ENCODE measurements around the gene ETNK2.

Gene ETNK2, protein sequence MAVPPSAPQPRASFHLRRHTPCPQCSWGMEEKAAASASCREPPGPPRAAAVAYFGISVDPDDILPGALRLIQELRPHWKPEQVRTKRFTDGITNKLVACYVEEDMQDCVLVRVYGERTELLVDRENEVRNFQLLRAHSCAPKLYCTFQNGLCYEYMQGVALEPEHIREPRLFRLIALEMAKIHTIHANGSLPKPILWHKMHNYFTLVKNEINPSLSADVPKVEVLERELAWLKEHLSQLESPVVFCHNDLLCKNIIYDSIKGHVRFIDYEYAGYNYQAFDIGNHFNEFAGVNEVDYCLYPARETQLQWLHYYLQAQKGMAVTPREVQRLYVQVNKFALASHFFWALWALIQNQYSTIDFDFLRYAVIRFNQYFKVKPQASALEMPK

DNA sequence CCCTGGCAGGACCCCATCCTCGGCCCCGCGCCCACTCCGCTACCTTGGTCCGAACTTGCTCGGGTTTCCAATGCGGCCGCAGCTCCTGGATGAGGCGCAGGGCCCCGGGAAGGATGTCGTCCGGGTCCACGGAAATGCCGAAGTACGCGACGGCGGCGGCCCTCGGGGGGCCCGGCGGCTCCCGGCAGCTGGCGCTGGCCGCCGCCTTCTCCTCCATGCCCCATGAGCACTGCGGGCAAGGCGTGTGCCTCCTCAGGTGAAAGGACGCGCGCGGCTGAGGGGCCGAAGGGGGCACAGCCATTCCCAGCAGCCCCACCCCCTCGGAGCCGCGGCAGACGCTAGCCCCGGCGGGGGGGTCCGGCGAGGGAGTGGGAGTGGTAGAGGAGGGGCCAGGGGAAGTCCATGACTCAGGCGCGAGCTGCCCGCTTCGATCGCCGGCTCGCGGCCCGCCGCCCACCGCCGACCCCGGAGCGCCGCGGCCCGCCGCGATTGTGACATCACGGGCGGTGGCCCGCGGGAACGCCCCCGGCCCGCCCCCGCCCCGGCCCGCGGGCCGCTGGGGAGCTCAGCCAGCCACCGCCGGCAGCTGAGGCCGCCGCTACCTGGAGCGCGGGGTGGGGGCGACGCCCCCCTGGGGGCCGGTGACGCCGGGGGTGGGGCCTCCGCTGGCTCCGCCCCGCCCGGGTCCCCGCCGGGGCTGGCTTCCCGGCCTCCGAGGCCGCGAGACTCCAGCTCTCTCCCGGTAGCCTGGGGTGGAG, at the start of gene ETNK2:
Gene ETNK2 (minus strand): TSS at position 493 of the 758 bp plus-strand sequence. CDS start 192 bp downstream, at position 301.
- H3K4me3 ChIP-seq (ENCODE audit: low read depth, low read length) = no peak within 1 kb of the TSS
- no peak for DNase-seq (ENCODE audit: low read depth)
- TF ChIP-seq, protein P1, sequence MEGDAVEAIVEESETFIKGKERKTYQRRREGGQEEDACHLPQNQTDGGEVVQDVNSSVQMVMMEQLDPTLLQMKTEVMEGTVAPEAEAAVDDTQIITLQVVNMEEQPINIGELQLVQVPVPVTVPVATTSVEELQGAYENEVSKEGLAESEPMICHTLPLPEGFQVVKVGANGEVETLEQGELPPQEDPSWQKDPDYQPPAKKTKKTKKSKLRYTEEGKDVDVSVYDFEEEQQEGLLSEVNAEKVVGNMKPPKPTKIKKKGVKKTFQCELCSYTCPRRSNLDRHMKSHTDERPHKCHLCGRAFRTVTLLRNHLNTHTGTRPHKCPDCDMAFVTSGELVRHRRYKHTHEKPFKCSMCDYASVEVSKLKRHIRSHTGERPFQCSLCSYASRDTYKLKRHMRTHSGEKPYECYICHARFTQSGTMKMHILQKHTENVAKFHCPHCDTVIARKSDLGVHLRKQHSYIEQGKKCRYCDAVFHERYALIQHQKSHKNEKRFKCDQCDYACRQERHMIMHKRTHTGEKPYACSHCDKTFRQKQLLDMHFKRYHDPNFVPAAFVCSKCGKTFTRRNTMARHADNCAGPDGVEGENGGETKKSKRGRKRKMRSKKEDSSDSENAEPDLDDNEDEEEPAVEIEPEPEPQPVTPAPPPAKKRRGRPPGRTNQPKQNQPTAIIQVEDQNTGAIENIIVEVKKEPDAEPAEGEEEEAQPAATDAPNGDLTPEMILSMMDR (IDR thresholded peaks at IDR 0.05; ENCODE audit: insufficient read depth, low read depth, low read length, missing control alignments) = no peak

DNA sequence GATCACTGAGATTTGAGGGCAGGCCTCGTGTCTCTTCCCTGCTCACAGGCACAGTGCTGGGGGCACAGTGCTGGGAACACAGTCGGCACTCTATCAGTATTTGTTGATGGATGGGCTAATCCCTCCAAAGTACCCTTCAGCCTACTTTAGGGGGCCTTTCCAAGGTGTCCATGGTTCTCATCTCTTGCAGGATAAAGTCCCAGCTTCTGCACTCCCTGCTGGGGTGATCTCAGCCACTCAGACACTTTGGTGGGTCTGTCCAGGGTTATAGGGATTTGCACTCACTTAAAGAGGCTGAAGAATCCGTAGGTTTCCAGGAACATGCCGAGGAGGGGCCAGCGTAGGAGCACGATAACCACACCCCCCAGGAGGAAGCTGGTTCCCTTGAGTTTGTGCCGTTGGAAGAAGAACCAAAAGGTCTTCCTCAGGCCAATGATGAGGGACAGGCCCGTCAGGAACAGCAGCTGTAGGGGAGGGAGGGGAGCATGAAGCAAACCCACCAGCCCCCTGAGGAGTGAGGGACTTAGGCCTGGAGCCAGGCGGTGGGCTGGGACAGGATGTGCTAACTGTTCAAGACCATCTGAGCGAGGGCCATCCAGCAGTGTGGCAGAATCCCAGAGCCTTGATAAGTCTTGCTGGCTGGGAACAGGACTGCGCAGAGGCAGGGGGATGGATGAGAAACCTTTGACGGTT, 49.6 kb upstream of the ETNK2 start:
- H3K4me3 ChIP-seq (ENCODE audit: low read depth, low read length) = no peak overlapping the region
- TF ChIP-seq, protein P1 (IDR thresholded peaks at IDR 0.05; ENCODE audit: insufficient read depth, low read depth, low read length, missing control alignments) = no peak
- DNase-seq (ENCODE audit: low read depth) = no peak

DNA sequence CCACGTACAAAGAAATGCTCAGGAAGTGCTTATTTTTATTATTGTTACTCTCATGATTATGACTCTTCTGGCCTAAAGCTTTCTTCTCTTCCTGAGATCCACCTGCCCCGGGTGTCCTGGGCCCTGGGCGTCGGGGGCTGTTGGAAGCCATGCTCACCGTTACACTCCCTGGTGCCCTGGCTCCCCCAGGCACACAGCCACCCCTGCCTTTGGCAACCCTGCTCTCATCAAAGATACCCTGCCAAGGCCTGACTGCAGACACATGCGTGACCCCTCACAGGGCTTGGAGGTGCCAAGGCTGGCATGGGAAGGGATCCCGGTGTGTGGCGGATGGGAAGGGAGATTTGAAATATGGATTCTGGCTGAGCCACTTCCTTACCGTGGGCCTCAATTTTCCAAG, 47.7 kb upstream of the ETNK2 start:
- DNase-seq (ENCODE audit: low read depth) = no peak
- TF ChIP-seq, protein P1 (IDR thresholded peaks at IDR 0.05; ENCODE audit: insufficient read depth, low read depth, low read length, missing control alignments) = no peak
- H3K4me3 ChIP-seq (ENCODE audit: low read depth, low read length) = no peak overlapping the region

DNA sequence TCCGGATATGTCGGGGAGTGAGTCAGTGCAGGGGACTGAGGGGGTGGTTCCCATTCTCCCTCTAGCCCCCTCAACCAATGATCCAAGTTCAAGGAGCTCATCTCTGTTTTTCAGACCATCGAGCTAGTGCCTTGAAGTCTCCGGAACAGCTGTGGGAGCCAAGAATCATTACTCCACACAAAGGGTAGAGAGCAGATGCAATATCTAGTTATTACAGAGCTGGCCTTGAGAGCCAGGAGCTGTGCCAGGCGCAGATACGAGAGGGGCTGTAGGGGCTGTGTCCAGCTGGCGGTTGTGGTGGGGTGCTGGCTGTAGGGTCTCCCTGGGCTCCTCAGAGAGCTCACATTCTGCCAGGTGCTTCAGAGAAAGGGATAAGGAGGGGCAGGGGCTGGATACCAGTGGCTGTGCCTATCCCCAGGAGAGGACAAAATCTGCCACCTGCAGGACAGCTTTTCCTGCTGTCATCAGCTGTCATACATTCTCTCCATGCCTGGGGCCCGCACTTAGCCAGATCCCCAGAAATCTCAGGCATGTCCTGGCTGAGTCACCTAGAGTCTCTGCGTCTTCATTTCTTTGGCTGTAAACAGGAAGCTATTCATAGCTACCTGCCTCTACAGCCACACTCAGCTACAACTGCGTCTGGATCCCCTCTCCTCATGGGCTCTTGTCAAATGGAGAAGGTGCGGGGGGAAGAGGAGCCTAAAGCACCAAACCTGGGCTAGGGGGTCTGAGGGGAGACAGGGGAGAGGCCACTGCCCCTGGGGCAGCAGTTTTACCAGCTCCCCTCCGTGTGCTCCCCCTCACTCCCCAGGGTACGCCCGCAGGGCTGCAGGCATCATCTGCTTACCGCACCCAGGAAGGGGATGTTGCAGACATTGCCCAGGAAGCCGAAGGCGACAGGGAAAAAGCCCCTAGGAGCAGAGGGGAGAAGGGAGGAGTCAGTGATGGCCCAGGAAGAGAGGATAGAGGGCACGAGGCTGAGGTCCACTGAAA, 46.8 kb upstream of the ETNK2 start:
- no peak for DNase-seq (ENCODE audit: low read depth)
- TF ChIP-seq, protein P1 (IDR thresholded peaks at IDR 0.05; ENCODE audit: insufficient read depth, low read depth, low read length, missing control alignments) = no peak
- no peak overlapping the region for H3K4me3 ChIP-seq (ENCODE audit: low read depth, low read length)

DNA sequence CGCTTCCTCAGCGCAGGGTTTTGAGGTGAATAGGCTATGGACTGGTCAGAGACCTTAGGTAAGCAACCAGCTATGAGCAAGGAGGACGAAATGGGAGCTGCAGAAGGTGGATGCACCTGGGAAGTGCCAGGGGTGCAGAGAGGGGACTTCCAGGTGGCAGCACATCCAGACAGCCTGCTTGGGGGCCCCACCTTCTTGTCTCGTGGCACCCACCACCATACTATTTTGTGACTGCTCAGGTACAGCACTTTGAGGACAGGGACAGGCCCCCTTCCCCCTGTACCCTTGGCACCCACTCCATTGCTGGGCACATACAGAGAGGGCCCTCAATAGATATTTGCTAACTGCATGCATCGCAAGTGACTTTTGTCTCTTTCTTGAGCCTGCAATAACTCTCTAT, 45.2 kb upstream of the ETNK2 start:
- TF ChIP-seq, protein P1 (IDR thresholded peaks at IDR 0.05; ENCODE audit: insufficient read depth, low read depth, low read length, missing control alignments) = no peak
- H3K4me3 ChIP-seq (ENCODE audit: low read depth, low read length) = no peak overlapping the region
- DNase-seq (ENCODE audit: low read depth) = no peak
